ENCODE data around the gene SLC1A2. TPM values are rescaled to one million over a fixed set of nuclear protein-coding genes. Genes with fewer than 3 reads are reported as not detected.

Gene SLC1A2
- total RNA-seq, 2 experiments from 2014 or later = not detected

GRCh38 chr11:35235157-35235468 lies 184.2 kb downstream of the SLC1A2 start:
- H3K79me2 ChIP-seq (ENCODE audit: insufficient read depth, low read depth, low read length) = no peaks in the 10 kb centered on the region
- intact Hi-C loops (cut with micrococcal nuclease; ENCODE audit: unreplicated experiment) = loop anchor here (5.0 kb wide), 1 partner anchor 73 kb away; no protein-coding TSS in a partner anchor
- ChIA-PET POLR2A (interaction anchor here (1.0 kb wide), 1 partner anchor 235 kb away, joined by 3 read pairs; no protein-coding TSS in a partner anchor), CTCF (ENCODE audit: unreplicated experiment) (no interaction called here)
- H2AFZ ChIP-seq (ENCODE audit: low read length) = no peak overlapping the region
- no peaks in the 10 kb centered on the region for H4K20me1 ChIP-seq (ENCODE audit: insufficient read depth, low read length)
- H3K4me3 ChIP-seq (ENCODE audit: low read depth, low read length, poor library complexity, severe bottlenecking) = no peak overlapping the region
- DNase-seq (ENCODE audit: low spot score) = no peak
- no peaks in the 10 kb centered on the region for H3K9me3 ChIP-seq (ENCODE audit: low read length)
- no peaks in the 10 kb centered on the region for H3K9me2 ChIP-seq (ENCODE audit: insufficient read depth, low read length)
- H3K4me2 ChIP-seq (ENCODE audit: low read length) = no peak overlapping the region
- peaks cover 12% of the 10 kb centered on the region for H3K4me1 ChIP-seq (ENCODE audit: insufficient read depth, low read length, poor library complexity, severe bottlenecking)
- TF ChIP-seq EZH2phosphoT487 (IDR thresholded peaks at IDR 0.05; ENCODE audit: borderline replicate concordance, low read depth, low read length) = no peak
- no peak for TF ChIP-seq CTCF (conservative IDR thresholded peaks at IDR 0.05; ENCODE audit: low read length)
- BruUV-seq (replicated peaks) = no TSS peak
- no peaks in the 10 kb centered on the region for H3K36me3 ChIP-seq (ENCODE audit: insufficient read depth, low read length)
- no peak overlapping the region for H3K27ac ChIP-seq (ENCODE audit: low read depth, low read length, poor library complexity, severe bottlenecking)

- intact Hi-C loops (cut with micrococcal nuclease; ENCODE audit: unreplicated experiment) = loop anchor here (5.0 kb wide), 1 partner anchor 72 kb away; no protein-coding TSS in a partner anchor
Observed at GRCh38 chr11:35234460-35235156, 184.8 kb downstream of the SLC1A2 start.

More at GRCh38 chr11:35234460-35235156, 184.8 kb downstream of the SLC1A2 start:
- no TSS peak for BruUV-seq (replicated peaks)
- Histone ChIP-seq H3K27ac (ENCODE audit: low read depth, low read length, poor library complexity, severe bottlenecking) (no peak overlapping the region), H3K4me3 (ENCODE audit: low read depth, low read length, poor library complexity, severe bottlenecking) (no peak overlapping the region), H4K20me1 (ENCODE audit: insufficient read depth, low read length) (no peaks in the 10 kb centered on the region), H3K79me2 (ENCODE audit: insufficient read depth, low read depth, low read length) (no peaks in the 10 kb centered on the region), H3K36me3 (ENCODE audit: insufficient read depth, low read length) (no peaks in the 10 kb centered on the region), H3K4me1 (ENCODE audit: insufficient read depth, low read length, poor library complexity, severe bottlenecking) (peaks cover 12% of the 10 kb centered on the region), H3K9me2 (ENCODE audit: insufficient read depth, low read length) (no peaks in the 10 kb centered on the region), H3K9me3 (ENCODE audit: low read length) (no peaks in the 10 kb centered on the region), H3K4me2 (ENCODE audit: low read length) (no peak overlapping the region), H2AFZ (ENCODE audit: low read length) (no peak overlapping the region)
- CTCF ChIA-PET (ENCODE audit: unreplicated experiment) = no interaction called here
- DNase-seq (ENCODE audit: low spot score) = no peak
- no peak for TF ChIP-seq EZH2phosphoT487 (IDR thresholded peaks at IDR 0.05; ENCODE audit: borderline replicate concordance, low read depth, low read length)
- no peak for TF ChIP-seq CTCF (conservative IDR thresholded peaks at IDR 0.05; ENCODE audit: low read length)
- POLR2A ChIA-PET = interaction anchor here (0.6 to 1.4 kb wide), 3 partner anchors 68 to 264 kb away, joined by 3 to 4 read pairs (median 3); no protein-coding TSS in a partner anchor
